Measurements from ENCODE around the gene IGFBP7.
"Not testable (repeated sequence)": the region's sequence is repeated elsewhere in the genome, so short reads cannot be mapped to it uniquely, and the experiment has no call there.

The IGFBP7 gene

GRCh38 chr4:57075367-57075766 lies 34.8 kb downstream of the IGFBP7 start:
- H3K27ac Mint-ChIP-seq, result no peak overlapping the region
- DNase-seq (no peak), ATAC-seq (no peak)
- H3K9me3 Mint-ChIP-seq, result no peaks in the 10 kb centered on the region
- no peak overlapping the region for H3K4me3 Mint-ChIP-seq
- peaks cover 10% of the 10 kb centered on the region for H3K27me3 Mint-ChIP-seq
- H3K4me1 Mint-ChIP-seq, result no peaks in the 10 kb centered on the region

- H3K27ac Mint-ChIP-seq, result no peak overlapping the region
- no peaks in the 10 kb centered on the region for H3K9me3 Mint-ChIP-seq
- DNase-seq (no peak), ATAC-seq (no peak)
- no peaks in the 10 kb centered on the region for H3K4me1 Mint-ChIP-seq
- peaks cover 8% of the 10 kb centered on the region for H3K27me3 Mint-ChIP-seq
- H3K4me3 Mint-ChIP-seq, result no peak overlapping the region
These were observed 35.4 kb downstream of the IGFBP7 start for GRCh38 chr4:57074744-57075143.

GRCh38 chr4:57073559-57073958 lies 36.6 kb downstream of the IGFBP7 start:
- H3K27me3 Mint-ChIP-seq, result peaks cover 8% of the 10 kb centered on the region
- DNase-seq, result no peak
- H3K4me1 Mint-ChIP-seq, result no peaks in the 10 kb centered on the region
- H3K4me3 Mint-ChIP-seq, result no peak overlapping the region
- no peak for ATAC-seq
- H3K27ac Mint-ChIP-seq, result no peak overlapping the region
- no peaks in the 10 kb centered on the region for H3K9me3 Mint-ChIP-seq

GRCh38 chr4:57071326-57071725 lies 38.9 kb downstream of the IGFBP7 start:
- Mint-ChIP-seq H3K4me1 (no peaks in the 10 kb centered on the region), H3K27me3 (peaks cover 8% of the 10 kb centered on the region), H3K9me3 (no peaks in the 10 kb centered on the region), H3K27ac (no peak overlapping the region), H3K4me3 (no peak overlapping the region)
- DNase-seq (no peak), ATAC-seq (no peak)

- Mint-ChIP-seq H3K27ac (no peak overlapping the region), H3K4me1 (no peaks in the 10 kb centered on the region), H3K4me3 (no peak overlapping the region), H3K27me3 (peaks cover 5% of the 10 kb centered on the region), H3K9me3 (no peaks in the 10 kb centered on the region)
- ATAC-seq, result no peak
- no peak for DNase-seq
These were observed 39.7 kb downstream of the IGFBP7 start for GRCh38 chr4:57070461-57070860.

- peak overlapping the region in 1 of 2 donors; percentile 44 for H3K27ac Mint-ChIP-seq
- no peaks in the 10 kb centered on the region for H3K4me1 Mint-ChIP-seq
- ATAC-seq, result no peak
- DNase-seq, result no peak
- H3K4me3 Mint-ChIP-seq, result no peak overlapping the region
- no peaks in the 10 kb centered on the region for H3K9me3 Mint-ChIP-seq
- no peaks in the 10 kb centered on the region for H3K27me3 Mint-ChIP-seq
These were observed 41.8 kb downstream of the IGFBP7 start for GRCh38 chr4:57068237-57068981.

GRCh38 chr4:57065730-57066482 lies 44.3 kb downstream of the IGFBP7 start:
- H3K4me3 Mint-ChIP-seq, result no peak overlapping the region
- no peaks in the 10 kb centered on the region for H3K9me3 Mint-ChIP-seq
- H3K27ac Mint-ChIP-seq, result no peak overlapping the region
- H3K27me3 Mint-ChIP-seq, result no peaks in the 10 kb centered on the region
- H3K4me1 Mint-ChIP-seq, result no peaks in the 10 kb centered on the region
- no peak for ATAC-seq
- no peak for DNase-seq

GRCh38 chr4:57064811-57065711 lies 45.1 kb downstream of the IGFBP7 start:
- Mint-ChIP-seq H3K27me3 (no peaks in the 10 kb centered on the region), H3K4me1 (no peaks in the 10 kb centered on the region), H3K9me3 (no peaks in the 10 kb centered on the region), H3K27ac (no peak overlapping the region), H3K4me3 (no peak overlapping the region)
- DNase-seq (no peak), ATAC-seq (no peak)

- no peak for ATAC-seq
- Mint-ChIP-seq H3K27ac (no peak overlapping the region), H3K27me3 (no peaks in the 10 kb centered on the region), H3K9me3 (no peaks in the 10 kb centered on the region), H3K4me3 (no peak overlapping the region), H3K4me1 (no peaks in the 10 kb centered on the region)
- DNase-seq, result no peak
These were observed 46.1 kb downstream of the IGFBP7 start for GRCh38 chr4:57064120-57064519.

- DNase-seq (no peak), ATAC-seq (no peak)
- Mint-ChIP-seq H3K4me3 (no peak overlapping the region), H3K27ac (no peak overlapping the region), H3K9me3 (no peaks in the 10 kb centered on the region), H3K27me3 (no peaks in the 10 kb centered on the region), H3K4me1 (no peaks in the 10 kb centered on the region)
These were observed 46.7 kb downstream of the IGFBP7 start for GRCh38 chr4:57063518-57063917.

- Mint-ChIP-seq H3K27ac (no peak overlapping the region), H3K4me1 (no peaks in the 10 kb centered on the region), H3K9me3 (no peaks in the 10 kb centered on the region), H3K27me3 (peaks cover 12% of the 10 kb centered on the region), H3K4me3 (no peak overlapping the region)
- no peak for DNase-seq
- ATAC-seq, result no peak
These were observed 48.8 kb downstream of the IGFBP7 start for GRCh38 chr4:57061395-57061794.

GRCh38 chr4:57060717-57061067 lies 49.5 kb downstream of the IGFBP7 start:
- H3K27ac Mint-ChIP-seq, ATAC-seq, DNase-seq, H3K4me3 Mint-ChIP-seq, H3K9me3 Mint-ChIP-seq, H3K4me1 Mint-ChIP-seq: not testable (repeated sequence)
- peaks cover 19% of the 10 kb centered on the region for H3K27me3 Mint-ChIP-seq

- Mint-ChIP-seq H3K27me3 (peaks cover 22% of the 10 kb centered on the region), H3K4me1 (no peaks in the 10 kb centered on the region), H3K9me3 (no peaks in the 10 kb centered on the region), H3K27ac (no peak overlapping the region), H3K4me3 (no peak overlapping the region)
- no peak for DNase-seq
- no peak for ATAC-seq
These were observed 50.1 kb downstream of the IGFBP7 start for GRCh38 chr4:57059890-57060716.

- Mint-ChIP-seq H3K27me3 (peaks cover 45% of the 10 kb centered on the region), H3K27ac (no peak overlapping the region), H3K9me3 (no peaks in the 10 kb centered on the region), H3K4me3 (no peak overlapping the region), H3K4me1 (no peaks in the 10 kb centered on the region)
- DNase-seq (no peak), ATAC-seq (no peak)
These were observed 54.3 kb downstream of the IGFBP7 start for GRCh38 chr4:57055886-57056285.

GRCh38 chr4:57053508-57053907 lies 56.7 kb downstream of the IGFBP7 start:
- ATAC-seq, result no peak
- Mint-ChIP-seq H3K27me3 (peaks cover 48% of the 10 kb centered on the region), H3K4me3 (no peak overlapping the region), H3K27ac (no peak overlapping the region), H3K4me1 (no peaks in the 10 kb centered on the region), H3K9me3 (no peaks in the 10 kb centered on the region)
- no peak for DNase-seq

Measured in stimulated activated naive CD8-positive, alpha-beta T cell treated with anti-CD3 and anti-CD28 coated beads, Interleukin-15, amount 100 ng/mL, for 72 hours (primary cell).